ENCODE measurements around the gene HUS1.

- TF ChIP-seq POLR2A (IDR thresholded peaks at IDR 0.05; ENCODE audit: low read depth, low read length): no peak
- no peak for TF ChIP-seq TAF1 (IDR thresholded peaks at IDR 0.05; ENCODE audit: borderline replicate concordance, low read depth, low read length)
Observed at GRCh38 chr7:47934831-47935230, 44.6 kb downstream of the HUS1 start.

Data from GM12892 (cell line).